HG02571 (cell line): ENCODE measurements around the gene ADGRF1.
"Not testable (repeated sequence)": the region's sequence is repeated elsewhere in the genome, so short reads cannot be mapped to it uniquely, and the experiment has no call there.

ENCODE experiments used
- ATAC-seq: cut with Tn5 transposase; IDR thresholded peaks from one replicate; pipeline ENCODE4 v1.9.1; 2021; ENCODE audit warnings: mild to moderate bottlenecking, moderate library complexity; ENCODE audit not compliant: unreplicated experiment

ADGRF1 gene

GRCh38 chr6:47042275-47042791 is at the start of gene ADGRF1:
ADGRF1 (minus strand) TSS chr6:47042332; CDS start chr6:47029061, 13,271 bp downstream.
- ATAC-seq = no peak

GRCh38 chr6:47090881-47091280 is 48.7 kb upstream of the ADGRF1 start:
- no peak for ATAC-seq

- ATAC-seq = not testable (repeated sequence)
Measured at GRCh38 chr6:47089473-47089872, 47.3 kb upstream of the ADGRF1 start.

GRCh38 chr6:47086051-47086770 is 44.1 kb upstream of the ADGRF1 start:
- no peak for ATAC-seq

- ATAC-seq = no peak
Measured at GRCh38 chr6:47084610-47085009, 42.5 kb upstream of the ADGRF1 start.

- no peak for ATAC-seq
Measured at GRCh38 chr6:47083586-47084047, 41.5 kb upstream of the ADGRF1 start.

GRCh38 chr6:47080083-47080596 is 38.0 kb upstream of the ADGRF1 start:
- no peak for ATAC-seq

GRCh38 chr6:47079638-47080037 is 37.5 kb upstream of the ADGRF1 start:
- ATAC-seq = no peak

- ATAC-seq = no peak
Measured at GRCh38 chr6:47078991-47079390, 36.9 kb upstream of the ADGRF1 start.

GRCh38 chr6:47076422-47077344 is 34.6 kb upstream of the ADGRF1 start:
- ATAC-seq = no peak

GRCh38 chr6:47075741-47076421 is 33.7 kb upstream of the ADGRF1 start:
- ATAC-seq = no peak

- ATAC-seq = no peak
Measured at GRCh38 chr6:47075168-47075567, 33.0 kb upstream of the ADGRF1 start.

- ATAC-seq = no peak
Measured at GRCh38 chr6:47073125-47074110, 31.3 kb upstream of the ADGRF1 start.

GRCh38 chr6:47072667-47073066 is 30.5 kb upstream of the ADGRF1 start:
- ATAC-seq = no peak

GRCh38 chr6:47071681-47072080 is 29.5 kb upstream of the ADGRF1 start:
- ATAC-seq = no peak

- no peak for ATAC-seq
Measured at GRCh38 chr6:47070461-47070860, 28.3 kb upstream of the ADGRF1 start.

GRCh38 chr6:47069156-47069555 is 27.0 kb upstream of the ADGRF1 start:
- no peak for ATAC-seq

- no peak for ATAC-seq
Measured at GRCh38 chr6:47066418-47066817, 24.3 kb upstream of the ADGRF1 start.

- no peak for ATAC-seq
Measured at GRCh38 chr6:47064274-47064673, 22.1 kb upstream of the ADGRF1 start.

- ATAC-seq = no peak
Measured at GRCh38 chr6:47062346-47062745, 20.2 kb upstream of the ADGRF1 start.
